HG03103 (cell line): ENCODE data around the gene AGRN.

Experiments
- ATAC-seq: cut with Tn5 transposase; IDR thresholded peaks from one replicate; pipeline ENCODE4 v1.9.1; 2021; ENCODE audit warnings: low read depth; ENCODE audit not compliant: unreplicated experiment

Gene AGRN

GRCh38 chr1:1033731-1034438, 14.0 kb downstream of the AGRN start:
- no peak for ATAC-seq

- no peak for ATAC-seq
Observed at GRCh38 chr1:1034439-1034781, 14.5 kb downstream of the AGRN start.

GRCh38 chr1:1035291-1035943, 15.5 kb downstream of the AGRN start:
- ATAC-seq, result no peak

- ATAC-seq, result no peak
Observed at GRCh38 chr1:1037366-1038327, 17.7 kb downstream of the AGRN start.

- ATAC-seq, result peak; percentile 49
Observed at GRCh38 chr1:1038694-1039093, 18.8 kb downstream of the AGRN start.

GRCh38 chr1:1039145-1039910, 19.4 kb downstream of the AGRN start:
- no peak for ATAC-seq

- no peak for ATAC-seq
Observed at GRCh38 chr1:1040004-1040991, 20.4 kb downstream of the AGRN start.

- ATAC-seq, result no peak
Observed at GRCh38 chr1:1041092-1041523, 21.2 kb downstream of the AGRN start.

GRCh38 chr1:1041873-1042272, 22.0 kb downstream of the AGRN start:
- ATAC-seq, result no peak

- no peak for ATAC-seq
Observed at GRCh38 chr1:1042835-1043234, 22.9 kb downstream of the AGRN start.

- no peak for ATAC-seq
Observed at GRCh38 chr1:1043411-1043810, 23.5 kb downstream of the AGRN start.

GRCh38 chr1:1043921-1044320, 24.0 kb downstream of the AGRN start:
- no peak for ATAC-seq

GRCh38 chr1:1044455-1045078, 24.6 kb downstream of the AGRN start:
- ATAC-seq, result no peak

- ATAC-seq, result no peak
Observed at GRCh38 chr1:1045129-1045528, 25.2 kb downstream of the AGRN start.

- ATAC-seq, result no peak
Observed at GRCh38 chr1:1046243-1046642, 26.3 kb downstream of the AGRN start.

- ATAC-seq, result no peak
Observed at GRCh38 chr1:1046767-1047166, 26.8 kb downstream of the AGRN start.

- no peak for ATAC-seq
Observed at GRCh38 chr1:1047407-1047806, 27.5 kb downstream of the AGRN start.

GRCh38 chr1:1047963-1048362, 28.0 kb downstream of the AGRN start:
- no peak for ATAC-seq

GRCh38 chr1:1048765-1049164, 28.8 kb downstream of the AGRN start:
- ATAC-seq, result no peak
